ENCODE measurements around the gene LRRC28. TPM values are rescaled to one million over a fixed set of nuclear protein-coding genes. Genes with fewer than 3 reads are reported as not detected.
"Not testable (repeated sequence)": the region's sequence is repeated elsewhere in the genome, so short reads cannot be mapped to it uniquely, and the experiment has no call there.

The LRRC28 gene
- total RNA-seq, 3 donors from 2014 or later, result 24.3 to 52.2 (median 44.3) TPM

GRCh38 chr15:99228120-99228770 is 23.0 kb upstream of the LRRC28 start:
- H3K27me3 ChIP-seq, result no peaks in the 10 kb centered on the region
- no peak overlapping the region for H3K27ac ChIP-seq
- intact Hi-C loops (cut with DNase I; ENCODE audit: low total_unique reads), result no loop called here
- no peak overlapping the region for H3K4me3 ChIP-seq
- no peaks in the 10 kb centered on the region for H3K36me3 ChIP-seq
- TF ChIP-seq, protein P1, sequence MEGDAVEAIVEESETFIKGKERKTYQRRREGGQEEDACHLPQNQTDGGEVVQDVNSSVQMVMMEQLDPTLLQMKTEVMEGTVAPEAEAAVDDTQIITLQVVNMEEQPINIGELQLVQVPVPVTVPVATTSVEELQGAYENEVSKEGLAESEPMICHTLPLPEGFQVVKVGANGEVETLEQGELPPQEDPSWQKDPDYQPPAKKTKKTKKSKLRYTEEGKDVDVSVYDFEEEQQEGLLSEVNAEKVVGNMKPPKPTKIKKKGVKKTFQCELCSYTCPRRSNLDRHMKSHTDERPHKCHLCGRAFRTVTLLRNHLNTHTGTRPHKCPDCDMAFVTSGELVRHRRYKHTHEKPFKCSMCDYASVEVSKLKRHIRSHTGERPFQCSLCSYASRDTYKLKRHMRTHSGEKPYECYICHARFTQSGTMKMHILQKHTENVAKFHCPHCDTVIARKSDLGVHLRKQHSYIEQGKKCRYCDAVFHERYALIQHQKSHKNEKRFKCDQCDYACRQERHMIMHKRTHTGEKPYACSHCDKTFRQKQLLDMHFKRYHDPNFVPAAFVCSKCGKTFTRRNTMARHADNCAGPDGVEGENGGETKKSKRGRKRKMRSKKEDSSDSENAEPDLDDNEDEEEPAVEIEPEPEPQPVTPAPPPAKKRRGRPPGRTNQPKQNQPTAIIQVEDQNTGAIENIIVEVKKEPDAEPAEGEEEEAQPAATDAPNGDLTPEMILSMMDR (IDR thresholded peaks at IDR 0.05), result no peak
- TF ChIP-seq POLR2A (IDR thresholded peaks at IDR 0.05) (no peak), POLR2AphosphoS5 (IDR thresholded peaks at IDR 0.05) (no peak)
- H3K4me1 ChIP-seq, result no peaks in the 10 kb centered on the region
- no peaks in the 10 kb centered on the region for H3K9me3 ChIP-seq
- DNase-seq (ENCODE audit: low spot score in 2 of 2), result no peak

DNA sequence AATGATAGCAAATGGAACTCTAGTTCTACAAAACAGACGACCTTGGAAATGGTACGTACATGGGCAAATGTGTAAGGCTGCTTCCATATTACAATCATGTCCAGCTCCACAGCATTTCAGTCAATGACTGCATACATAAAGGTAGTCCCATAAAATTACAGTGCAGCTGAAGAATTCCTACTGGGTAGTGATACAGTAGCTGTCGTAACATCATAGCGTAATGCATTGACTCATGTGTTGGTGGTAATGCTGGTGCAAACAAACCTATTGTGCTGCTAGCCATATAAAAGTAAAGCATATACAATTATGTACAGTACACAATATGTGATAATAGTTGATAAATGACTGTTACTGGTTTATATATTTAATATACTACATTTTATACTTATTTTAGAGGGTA is 20.4 kb upstream of the LRRC28 start:
- TF ChIP-seq POLR2AphosphoS5 (IDR thresholded peaks at IDR 0.05) (no peak), POLR2A (IDR thresholded peaks at IDR 0.05) (no peak)
- TF ChIP-seq, protein P1 (IDR thresholded peaks at IDR 0.05), result no peak
- intact Hi-C loops (cut with DNase I; ENCODE audit: low total_unique reads), result no loop called here

DNA sequence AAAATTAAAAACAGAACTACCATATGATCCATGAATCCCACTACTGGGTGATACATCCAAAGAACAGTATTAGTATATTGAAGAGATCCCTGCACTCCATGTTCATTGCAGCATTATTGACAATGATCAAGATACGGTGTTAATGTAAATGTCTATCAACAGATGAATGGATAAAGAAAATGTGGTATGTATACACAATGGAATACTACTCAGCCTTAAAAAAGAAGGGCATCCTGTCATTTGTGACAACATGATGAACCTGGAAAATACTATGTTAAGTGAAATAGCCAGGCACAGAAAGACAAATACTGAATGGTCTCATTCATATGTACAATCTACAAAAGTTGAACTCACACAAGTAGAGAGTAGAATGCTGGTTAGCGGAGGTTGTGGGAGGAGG is 18.5 kb upstream of the LRRC28 start:
- Histone ChIP-seq H3K9me3 (no peaks in the 10 kb centered on the region), H3K4me3 (no peak overlapping the region), H3K4me1 (no peaks in the 10 kb centered on the region), H3K27me3 (no peaks in the 10 kb centered on the region), H3K27ac (no peak overlapping the region), H3K36me3 (no peaks in the 10 kb centered on the region)
- TF ChIP-seq POLR2AphosphoS5 (IDR thresholded peaks at IDR 0.05), result no peak
- no peak for TF ChIP-seq POLR2A (IDR thresholded peaks at IDR 0.05)
- TF ChIP-seq, protein P1 (IDR thresholded peaks at IDR 0.05), result no peak
- no peak for DNase-seq (ENCODE audit: low spot score in 2 of 2)
- intact Hi-C loops (cut with DNase I; ENCODE audit: low total_unique reads), result no loop called here

More for the DNA sequence above, 20.4 kb upstream of the LRRC28 start:
- Histone ChIP-seq H3K27ac (no peak overlapping the region), H3K4me1 (no peaks in the 10 kb centered on the region), H3K4me3 (no peak overlapping the region), H3K9me3 (no peaks in the 10 kb centered on the region), H3K27me3 (no peaks in the 10 kb centered on the region), H3K36me3 (no peaks in the 10 kb centered on the region)
- DNase-seq (ENCODE audit: low spot score in 2 of 2), result no peak

DNA sequence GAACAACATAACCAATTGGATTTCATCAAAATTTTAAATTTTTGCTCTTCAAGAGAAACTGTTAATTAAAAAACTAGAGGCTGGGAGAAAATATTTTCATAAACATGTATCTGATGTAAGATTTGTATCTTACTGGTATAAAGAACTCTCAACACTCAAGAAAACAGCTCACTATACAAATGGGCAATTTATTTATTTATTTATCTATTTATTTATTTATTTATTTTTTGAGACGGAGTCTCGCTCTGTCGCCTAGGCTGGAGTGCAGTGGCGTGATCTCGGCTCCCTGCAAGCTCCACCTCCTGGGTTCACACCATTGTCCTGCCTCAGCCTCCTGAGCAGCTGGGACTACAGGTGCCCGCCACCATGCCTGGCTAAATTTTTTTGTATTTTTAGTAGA is 17.1 kb upstream of the LRRC28 start:
- H3K27me3 ChIP-seq; DNase-seq (ENCODE audit: low spot score in 2 of 2); H3K4me1 ChIP-seq; H3K4me3 ChIP-seq; H3K27ac ChIP-seq; intact Hi-C loops (cut with DNase I; ENCODE audit: low total_unique reads); H3K9me3 ChIP-seq; H3K36me3 ChIP-seq: not testable (repeated sequence)

DNA sequence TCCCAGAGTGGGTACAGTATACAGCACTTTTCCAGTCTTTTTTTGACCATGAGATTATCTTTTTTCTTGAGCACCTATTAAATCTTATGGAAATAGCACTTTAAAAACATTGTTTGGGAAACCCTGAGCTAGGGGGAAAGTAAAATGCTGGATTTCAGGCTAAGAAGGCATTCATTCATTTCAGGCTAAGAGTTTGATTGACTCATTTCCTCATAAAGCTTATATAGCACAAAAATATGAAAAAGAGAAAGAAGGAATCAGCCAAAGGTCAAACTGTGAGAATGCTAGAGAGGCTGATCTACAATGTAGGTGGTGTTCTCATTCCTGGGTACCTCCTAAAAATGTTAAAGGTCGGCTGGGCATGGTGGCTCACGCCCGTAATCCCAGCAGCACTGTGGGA is 12.4 kb upstream of the LRRC28 start:
- H3K4me3 ChIP-seq, result no peak overlapping the region
- H3K4me1 ChIP-seq, result no peaks in the 10 kb centered on the region
- no peak for TF ChIP-seq POLR2A (IDR thresholded peaks at IDR 0.05)
- TF ChIP-seq, protein P1 (IDR thresholded peaks at IDR 0.05), result no peak
- TF ChIP-seq POLR2AphosphoS5 (IDR thresholded peaks at IDR 0.05), result no peak
- no peaks in the 10 kb centered on the region for H3K27me3 ChIP-seq
- H3K36me3 ChIP-seq, result no peaks in the 10 kb centered on the region
- no peak for DNase-seq (ENCODE audit: low spot score in 2 of 2)
- no peaks in the 10 kb centered on the region for H3K9me3 ChIP-seq
- intact Hi-C loops (cut with DNase I; ENCODE audit: low total_unique reads), result no loop called here
- no peak overlapping the region for H3K27ac ChIP-seq

All from breast epithelium (tissue), 4 donors.